HEK293T (cell line): ENCODE measurements around the gene TKTL1.
"Not testable (repeated sequence)": the region's sequence is repeated elsewhere in the genome, so short reads cannot be mapped to it uniquely, and the experiment has no call there.

Source experiments
- CTCF ChIA-PET: fragments of 350-600 bp; formaldehyde crosslinking; extraction: SDS; loops from one replicate; lab custom pipeline; 2021; ENCODE audit warnings: antibody characterized with exemption, inconsistent platforms; lab: Yijun Ruan, JAX
- POLR2A ChIA-PET: fragments of 350-600 bp; formaldehyde crosslinking; extraction: SDS; loops from one replicate; lab custom pipeline; 2020; ENCODE audit warnings: antibody characterized with exemption, inconsistent platforms; lab: Yijun Ruan, JAX
- DNase-seq: peaks from one replicate; pipeline ENCODE4 v3.0.0; 2012; ENCODE audit warnings: mixed read lengths; ENCODE audit errors: extremely low spot score
- ARNT ChIP-seq: fragments of 450-650 bp; IDR thresholded peaks from 2 replicates; pipeline ENCODE4 v1.6.1; 2017; ENCODE audit warnings: mild to moderate bottlenecking
- BHLHE40 ChIP-seq: fragments of 450-650 bp; IDR thresholded peaks from 2 replicates; pipeline ENCODE4 v1.6.1; 2016; ENCODE audit warnings: mild to moderate bottlenecking, moderate library complexity, borderline replicate concordance
- CTBP1 ChIP-seq: fragments of 450-650 bp; IDR thresholded peaks from 2 replicates; pipeline ENCODE4 v1.6.1; 2016; ENCODE audit warnings: borderline replicate concordance
- ELF4 ChIP-seq: fragments of 450-650 bp; IDR thresholded peaks from 2 replicates; pipeline ENCODE4 v1.6.1; 2017; ENCODE audit warnings: antibody characterized with exemption
- FOXA1 ChIP-seq: fragments of 450-650 bp; IDR thresholded peaks from 2 replicates; pipeline ENCODE4 v1.6.1; 2016; ENCODE audit warnings: mild to moderate bottlenecking
- FOXK2 ChIP-seq: fragments of 450-650 bp; IDR thresholded peaks from 2 replicates; pipeline ENCODE4 v1.6.1; 2016; ENCODE audit warnings: mild to moderate bottlenecking
- FOXM1 ChIP-seq: fragments of 450-650 bp; IDR thresholded peaks from 2 replicates; pipeline ENCODE4 v1.6.1; 2017; ENCODE audit warnings: mild to moderate bottlenecking, borderline replicate concordance
- HDGF ChIP-seq: fragments of 450-650 bp; IDR thresholded peaks from 2 replicates; pipeline ENCODE4 v1.6.1; 2017; ENCODE audit warnings: antibody characterized with exemption, borderline replicate concordance
- L3MBTL2 ChIP-seq: fragments of 450-650 bp; conservative IDR thresholded peaks from 2 replicates; pipeline ENCODE4 v1.6.1; 2016; ENCODE audit warnings: mild to moderate bottlenecking
- LEF1 ChIP-seq: fragments of 450-650 bp; IDR thresholded peaks from 2 replicates; pipeline ENCODE4 v1.6.1; 2017; ENCODE audit warnings: mild to moderate bottlenecking, borderline replicate concordance
- NFRKB ChIP-seq: fragments of 450-650 bp; IDR thresholded peaks from 2 replicates; pipeline ENCODE4 v1.6.1; 2016; ENCODE audit warnings: mild to moderate bottlenecking, moderate library complexity
- PKNOX1 ChIP-seq: fragments of 450-650 bp; IDR thresholded peaks from 2 replicates; pipeline ENCODE4 v1.6.1; 2016
- SP1 ChIP-seq: fragments of 450-650 bp; IDR thresholded peaks from 2 replicates; pipeline ENCODE4 v1.6.1; 2017
- SUZ12 ChIP-seq: fragments of 450-650 bp; IDR thresholded peaks from 2 replicates; pipeline ENCODE4 v1.6.1; 2016; ENCODE audit warnings: mild to moderate bottlenecking
- TARDBP ChIP-seq: fragments of 450-650 bp; IDR thresholded peaks from 2 replicates; pipeline ENCODE4 v1.6.1; 2016
- ZNF384 ChIP-seq: fragments of 450-650 bp; IDR thresholded peaks from 2 replicates; pipeline ENCODE4 v1.6.1; 2016

The TKTL1 gene

GRCh38 chrX:154333116-154333515 lies 37.5 kb downstream of the TKTL1 start:
- ChIA-PET CTCF (no interaction called here), POLR2A (no interaction called here)
- TF ChIP-seq FOXA1 = no peak
- TF ChIP-seq PKNOX1 = no peak
- TF ChIP-seq SUZ12 = no peak
- no peak for TF ChIP-seq HDGF
- TF ChIP-seq TARDBP = no peak
- TF ChIP-seq FOXM1 = no peak
- DNase-seq = no peak

GRCh38 chrX:154333837-154334271 lies 38.3 kb downstream of the TKTL1 start:
- POLR2A ChIA-PET = no interaction called here
- DNase-seq = no peak
- CTCF ChIA-PET = interaction anchor here (0.6 kb wide), 1 partner anchor 19 kb away, joined by 6 read pairs; no protein-coding TSS in a partner anchor
- no peak for TF ChIP-seq LEF1
- TF ChIP-seq ARNT = no peak
- no peak for TF ChIP-seq PKNOX1

- POLR2A ChIA-PET = no interaction called here
- TF ChIP-seq LEF1 = no peak
- TF ChIP-seq NFRKB = no peak
- TF ChIP-seq HDGF = no peak
- no peak for TF ChIP-seq SP1
- no peak for TF ChIP-seq CTBP1
- TF ChIP-seq FOXA1 = no peak
- no peak for TF ChIP-seq PKNOX1
- no peak for TF ChIP-seq ELF4
- TF ChIP-seq ARNT = no peak
- no peak for TF ChIP-seq SUZ12
- no peak for TF ChIP-seq ZNF384
- DNase-seq = no peak
- CTCF ChIA-PET = no interaction called here
Observed at GRCh38 chrX:154334496-154334895, 38.9 kb downstream of the TKTL1 start.

- CTCF ChIA-PET, DNase-seq, POLR2A ChIA-PET: not testable (repeated sequence)
Observed at GRCh38 chrX:154341399-154342298, 46.1 kb downstream of the TKTL1 start.

GRCh38 chrX:154343063-154343462 lies 47.5 kb downstream of the TKTL1 start:
- CTCF ChIA-PET, DNase-seq, POLR2A ChIA-PET: not testable (repeated sequence)

GRCh38 chrX:154343620-154344019 lies 48.0 kb downstream of the TKTL1 start:
- POLR2A ChIA-PET, DNase-seq, CTCF ChIA-PET: not testable (repeated sequence)

GRCh38 chrX:154348114-154348531 lies 52.5 kb downstream of the TKTL1 start:
- CTCF ChIA-PET = interaction anchor here (1.1 kb wide), 1 partner anchor 26 kb away, joined by 4 read pairs; no protein-coding TSS in a partner anchor
- POLR2A ChIA-PET = no interaction called here
- TF ChIP-seq NFRKB = no peak
- no peak for TF ChIP-seq L3MBTL2
- TF ChIP-seq ZNF384 = no peak
- no peak for TF ChIP-seq PKNOX1
- TF ChIP-seq FOXK2 = no peak
- no peak for TF ChIP-seq FOXM1
- no peak for TF ChIP-seq HDGF
- TF ChIP-seq FOXA1 = no peak
- no peak for TF ChIP-seq SUZ12
- TF ChIP-seq LEF1 = no peak
- no peak for TF ChIP-seq CTBP1
- no peak for TF ChIP-seq BHLHE40
- no peak for TF ChIP-seq SP1
- no peak for DNase-seq
